ENCODE measurements around the gene SMOC1.
A peak's percentile ranks its signal among the peaks of the same experiment; 100 is the strongest.

Gene SMOC1

DNA sequence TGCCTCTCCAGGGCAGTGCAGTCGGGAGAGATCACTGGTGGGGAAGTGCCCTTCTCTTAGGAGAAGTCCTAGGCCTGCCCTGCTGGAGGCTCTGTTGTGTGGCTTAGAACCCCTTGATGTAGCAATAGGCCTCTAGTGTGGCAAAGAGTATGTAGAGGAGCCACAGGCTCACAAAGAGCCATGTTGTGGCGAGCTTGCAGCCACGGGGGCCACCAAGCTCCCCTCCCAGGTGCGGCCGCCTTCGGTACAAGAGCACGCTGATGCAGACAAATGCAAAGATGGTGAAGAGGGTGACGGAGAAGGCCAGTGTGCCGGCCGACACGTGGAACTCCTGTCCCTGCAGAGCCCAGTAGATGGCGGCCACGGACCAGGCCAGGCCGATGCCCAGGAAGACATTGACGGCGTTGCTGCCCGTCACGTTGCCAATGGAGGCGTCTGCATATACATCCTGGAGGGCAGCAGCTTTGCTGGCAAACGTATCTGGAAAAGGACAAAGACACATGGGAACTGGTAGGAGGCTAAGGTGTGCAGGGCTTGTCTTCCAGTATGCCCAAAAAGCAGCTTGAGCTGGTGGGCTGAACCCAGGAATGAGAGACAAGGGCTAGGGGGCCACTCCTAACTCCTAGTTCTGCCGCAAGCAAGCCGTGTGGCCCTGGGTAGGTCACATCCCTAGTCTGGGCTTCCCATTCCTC, 166.8 kb downstream of the SMOC1 start:
- DNase-seq: peak in 10 of 14 donors; percentile 4 to 54 (median 40)

DNA sequence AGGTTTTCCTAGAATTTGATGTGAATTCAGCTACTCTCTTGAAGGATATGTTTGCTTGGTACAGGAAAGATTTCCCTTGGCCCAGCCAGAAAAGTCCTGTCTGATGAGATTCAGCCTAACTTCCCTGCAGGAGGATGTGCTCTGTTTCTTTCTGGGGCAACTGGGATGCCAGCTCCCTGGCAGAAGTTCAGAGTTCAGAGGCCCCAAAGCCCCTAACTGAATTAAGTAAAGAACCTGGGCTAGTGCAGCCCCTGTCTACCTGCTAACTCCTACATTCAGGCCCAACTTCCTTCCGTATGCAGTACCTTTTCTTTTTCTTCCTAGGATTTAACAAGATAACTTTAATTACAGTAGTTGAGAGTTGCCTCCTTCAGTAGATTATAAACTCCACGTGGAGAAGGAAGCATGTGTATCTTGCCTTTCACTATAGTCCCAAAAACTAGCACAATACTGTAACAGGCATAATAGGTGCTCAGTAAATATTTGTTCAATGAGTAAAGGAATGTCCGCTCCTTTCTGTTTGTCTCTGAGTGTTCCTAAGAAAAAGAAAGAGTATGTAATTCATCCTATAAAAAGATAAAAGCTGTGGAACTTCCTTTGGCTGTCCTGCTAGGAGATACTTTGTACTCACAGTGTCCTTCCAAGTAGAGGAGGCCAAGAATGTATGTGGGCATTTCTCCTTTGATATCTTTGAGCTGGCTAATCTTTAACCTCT, 168.5 kb downstream of the SMOC1 start:
- no peak for DNase-seq

DNA sequence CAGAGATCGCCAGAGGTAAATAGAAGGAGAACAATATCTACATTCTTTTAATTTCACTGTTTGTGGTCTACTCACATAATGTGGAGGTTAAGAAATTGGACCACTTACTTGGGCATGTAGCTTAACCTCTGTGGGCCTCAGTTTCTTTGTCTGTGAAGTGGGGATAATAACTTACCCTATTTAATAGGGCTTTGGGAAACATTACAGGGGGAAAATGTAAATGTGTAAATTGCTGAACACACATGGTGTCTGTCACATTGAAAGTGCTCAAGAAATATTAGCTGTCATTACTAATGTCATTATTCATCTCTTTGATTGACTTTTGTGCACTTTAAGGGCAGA, 169.1 kb downstream of the SMOC1 start:
- no peak for DNase-seq

DNA sequence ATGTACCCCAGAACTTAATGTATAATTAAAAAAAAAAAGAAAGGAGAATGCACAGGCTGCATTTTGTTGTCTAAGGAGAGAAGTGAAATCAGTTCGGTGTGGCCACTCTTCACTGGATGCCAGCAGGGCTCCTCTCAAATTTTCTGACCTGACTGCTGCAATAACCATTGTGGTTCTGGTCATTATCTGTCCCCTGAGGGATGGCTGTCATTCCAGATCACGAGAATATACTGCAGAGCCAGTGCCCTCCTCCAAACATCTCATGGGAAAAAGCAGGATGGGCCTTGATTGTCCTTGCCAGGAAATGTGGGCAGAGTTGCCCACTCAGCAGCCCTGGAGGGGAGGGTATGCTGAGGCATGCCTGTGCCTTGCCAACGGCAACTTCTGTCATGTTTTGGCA, 170.4 kb downstream of the SMOC1 start:
- DNase-seq: no peak

DNA sequence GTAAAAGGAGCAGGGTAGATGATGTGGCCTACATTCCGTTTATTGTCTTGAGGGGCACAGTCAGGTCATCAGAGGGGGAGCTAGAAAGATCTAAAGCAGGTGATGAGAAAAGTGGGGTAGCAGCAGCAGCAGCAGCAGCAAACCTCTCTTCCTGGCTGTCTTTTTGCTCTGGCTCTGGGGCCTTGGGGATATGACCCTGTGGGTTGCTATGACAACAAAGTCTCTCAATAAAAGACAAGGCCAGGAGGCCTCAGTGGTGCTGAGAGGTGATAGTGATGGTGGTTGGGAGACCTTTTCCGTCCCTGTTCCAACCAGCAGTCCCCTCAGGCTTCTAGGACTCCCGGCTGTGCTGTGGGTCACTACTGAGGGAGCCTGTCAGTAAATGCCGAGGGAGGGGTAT, 170.9 kb downstream of the SMOC1 start:
- DNase-seq: no peak

DNA sequence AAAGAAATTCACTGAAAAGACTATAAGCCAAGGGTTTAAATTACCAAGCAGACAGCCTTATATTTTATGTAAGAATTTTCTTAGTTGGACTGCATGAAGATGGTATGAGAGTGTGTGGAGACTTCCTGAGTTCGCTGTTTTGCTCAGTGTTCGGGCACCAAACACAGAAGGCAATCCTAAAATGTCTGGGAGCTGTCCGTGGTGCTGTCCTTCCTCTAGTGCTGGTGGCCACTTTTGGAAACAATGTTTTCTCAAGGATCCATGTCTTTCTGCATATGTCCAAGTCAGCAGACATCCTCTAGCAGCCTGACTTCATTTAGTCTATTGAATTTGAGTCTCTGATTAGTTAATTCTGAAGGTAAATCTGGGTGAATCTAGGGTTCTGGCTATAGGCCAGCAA, 173.8 kb downstream of the SMOC1 start:
- no peak for DNase-seq

DNA sequence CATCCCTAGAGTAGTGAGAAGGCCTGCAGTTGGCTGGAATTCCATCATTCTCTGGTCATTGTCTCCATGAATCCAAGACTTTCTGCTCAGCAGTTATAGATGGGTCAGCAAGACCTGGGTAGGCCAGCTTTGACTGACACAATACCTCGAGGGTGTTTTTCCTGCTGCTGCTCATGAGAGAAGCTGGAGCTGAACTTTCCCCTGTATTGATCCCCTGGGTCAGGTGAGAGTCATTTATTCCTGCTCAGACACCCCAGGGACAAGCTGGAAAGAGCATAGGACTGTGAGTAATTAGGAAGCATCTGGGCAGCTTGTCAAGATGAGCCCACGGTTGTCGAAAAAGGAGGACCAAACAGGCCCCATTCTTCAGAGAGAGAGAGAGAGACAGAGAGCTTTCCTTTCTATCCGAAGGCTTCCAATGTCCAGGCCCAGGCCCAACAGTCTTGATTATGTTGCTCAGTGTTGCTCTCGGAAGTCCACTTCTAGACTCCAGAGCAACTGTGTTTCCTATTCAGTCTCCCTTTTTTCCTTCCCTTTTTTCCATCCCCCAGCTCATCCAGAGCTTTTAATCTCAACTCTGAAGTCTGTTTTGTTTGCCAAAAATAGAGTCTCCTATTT, 178.4 kb downstream of the SMOC1 start:
- no peak for DNase-seq

DNA sequence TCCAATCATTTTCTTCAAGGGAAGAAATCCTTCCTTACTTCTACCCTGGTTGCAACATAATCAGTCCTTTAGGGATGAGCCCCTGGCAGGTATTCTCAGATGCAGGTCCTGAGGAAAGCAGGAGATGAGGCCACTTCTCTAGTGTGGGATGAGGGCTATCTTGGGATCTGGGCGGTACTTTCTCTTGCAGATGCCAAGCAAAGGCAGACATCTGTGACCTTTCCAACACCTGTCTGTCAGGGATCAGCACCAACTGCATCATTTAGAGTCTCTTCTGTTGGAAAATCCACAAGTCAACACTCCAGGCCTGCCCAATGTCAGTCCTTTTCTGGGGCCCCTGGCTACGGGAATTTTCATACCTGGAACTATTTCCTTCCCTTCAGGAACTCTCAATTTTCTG, 180.3 kb downstream of the SMOC1 start:
- DNase-seq: no peak

DNA sequence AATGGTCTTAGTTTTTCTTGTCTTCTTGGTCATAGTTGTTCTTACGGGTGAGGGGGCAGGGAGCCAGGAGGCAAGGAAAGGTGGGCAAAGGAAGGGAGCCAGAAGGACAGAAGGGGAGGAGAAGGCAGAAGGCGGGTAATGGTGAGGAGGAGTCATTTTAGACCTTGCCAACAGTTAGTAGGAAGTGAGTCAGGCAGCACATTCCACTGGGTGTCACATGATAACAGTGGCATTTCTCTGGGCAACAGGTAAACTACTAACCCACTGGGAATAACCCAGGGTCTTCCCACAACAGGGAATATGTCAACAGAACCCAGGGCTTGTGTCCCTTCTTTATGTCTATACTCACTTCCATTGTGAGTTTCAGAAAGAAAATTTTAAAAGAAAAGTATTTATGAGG, 181.9 kb downstream of the SMOC1 start:
- DNase-seq: no peak

DNA sequence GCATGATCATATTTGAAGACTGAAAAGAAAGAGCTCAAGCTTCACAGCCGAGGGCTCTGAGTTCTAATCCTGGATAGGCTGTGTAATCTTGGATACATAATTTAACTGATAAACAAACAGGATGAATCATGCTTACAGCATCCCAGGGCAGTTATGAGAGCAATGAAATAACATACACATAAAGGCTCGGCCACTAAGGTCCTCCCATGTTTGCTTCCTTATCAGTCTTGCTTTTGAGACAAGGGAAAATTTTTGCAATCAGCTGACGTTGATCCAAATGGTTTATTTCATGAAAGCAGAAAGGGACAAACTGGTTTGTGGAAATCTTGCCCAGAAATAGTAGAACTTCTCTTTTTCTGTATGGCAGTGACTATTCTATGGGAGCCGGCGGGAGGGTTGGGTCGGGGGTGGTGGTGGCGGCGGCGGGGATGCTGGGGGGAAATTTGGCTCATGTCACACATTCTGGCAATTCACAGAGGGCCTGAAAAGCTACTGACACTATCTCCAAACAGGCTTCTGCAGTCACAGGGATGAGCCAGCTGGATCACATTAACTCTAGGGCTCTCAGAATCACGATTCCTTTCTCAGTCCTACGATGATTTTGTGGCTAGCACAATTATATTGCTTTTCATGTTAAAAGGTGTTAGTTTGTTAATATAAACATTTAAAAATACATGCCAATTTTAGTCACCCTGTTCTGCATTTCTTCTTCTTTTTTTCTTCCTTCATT, 185.1 kb downstream of the SMOC1 start:
- DNase-seq: no peak

DNA sequence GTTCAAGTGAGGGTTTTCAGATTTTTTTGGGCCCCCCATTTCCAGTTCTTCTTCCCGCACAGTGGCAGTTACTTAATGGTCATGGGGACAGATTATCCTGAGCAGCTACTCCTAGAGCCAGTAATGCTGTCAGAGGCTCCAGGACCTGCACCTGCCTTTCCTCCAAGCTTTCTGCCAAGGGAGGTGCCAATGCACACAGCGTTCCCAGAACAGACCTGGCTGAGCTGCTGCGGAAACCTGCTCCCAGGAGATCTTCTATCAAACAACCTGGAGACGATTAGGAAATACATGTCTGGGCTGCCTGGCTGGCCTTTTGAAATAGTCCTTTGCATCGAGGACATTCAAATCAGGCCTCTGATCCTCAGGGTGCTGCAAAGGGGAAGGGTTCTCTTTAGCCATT, 188.6 kb downstream of the SMOC1 start:
- no peak for DNase-seq

DNA sequence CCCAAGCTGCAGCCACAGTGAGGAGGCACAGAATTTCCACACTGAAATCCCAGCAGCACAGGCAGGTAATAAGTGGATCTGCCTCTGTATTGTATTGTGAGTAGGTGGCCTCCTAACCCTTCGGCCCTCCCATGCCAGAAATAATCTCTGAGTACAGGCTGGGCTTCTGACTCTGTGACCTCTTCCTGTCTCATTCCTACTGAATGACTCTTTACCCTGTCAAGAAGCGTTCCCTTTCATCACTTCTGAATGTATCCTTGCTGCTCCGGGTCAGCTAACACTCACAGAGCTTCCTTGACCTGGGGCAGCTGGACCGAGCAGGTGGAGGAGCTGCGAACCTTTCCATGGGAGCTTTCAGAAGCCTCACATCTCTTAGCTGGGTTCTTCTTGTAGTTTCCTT, 190.0 kb downstream of the SMOC1 start:
- no peak for DNase-seq

DNA sequence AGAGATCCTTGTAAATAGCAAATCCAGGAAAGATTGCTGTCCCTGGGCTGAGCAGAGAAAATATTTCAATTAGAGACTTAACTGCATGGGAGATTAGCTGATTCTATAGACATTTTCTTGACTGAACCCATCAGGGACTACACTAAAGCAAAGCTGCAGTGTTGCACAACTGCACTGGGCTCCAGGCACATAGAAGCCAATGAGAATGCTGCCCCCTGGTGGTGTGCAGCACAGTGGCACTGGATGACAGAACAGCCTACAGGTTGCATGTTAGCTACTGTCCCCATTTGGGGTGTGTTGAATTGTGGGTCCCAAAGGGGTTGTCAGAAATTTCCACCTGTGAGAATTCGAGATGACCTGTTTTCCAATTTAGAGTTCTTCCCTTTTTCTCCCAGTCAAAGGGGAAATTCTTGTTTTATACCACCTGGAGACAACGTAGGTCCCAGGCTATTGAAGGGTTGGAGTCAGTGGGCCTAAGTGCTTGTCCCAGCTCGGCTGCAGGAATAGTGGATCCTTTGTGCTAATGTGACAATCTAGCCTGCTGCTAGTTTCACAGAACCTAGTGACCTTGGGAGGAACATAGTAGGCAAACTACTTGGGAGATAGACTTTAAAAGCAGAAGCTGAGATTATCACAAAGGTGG, 194.8 kb downstream of the SMOC1 start:
- peak in 8 of 14 donors; percentile 1 to 61 (median 14) for DNase-seq

DNA sequence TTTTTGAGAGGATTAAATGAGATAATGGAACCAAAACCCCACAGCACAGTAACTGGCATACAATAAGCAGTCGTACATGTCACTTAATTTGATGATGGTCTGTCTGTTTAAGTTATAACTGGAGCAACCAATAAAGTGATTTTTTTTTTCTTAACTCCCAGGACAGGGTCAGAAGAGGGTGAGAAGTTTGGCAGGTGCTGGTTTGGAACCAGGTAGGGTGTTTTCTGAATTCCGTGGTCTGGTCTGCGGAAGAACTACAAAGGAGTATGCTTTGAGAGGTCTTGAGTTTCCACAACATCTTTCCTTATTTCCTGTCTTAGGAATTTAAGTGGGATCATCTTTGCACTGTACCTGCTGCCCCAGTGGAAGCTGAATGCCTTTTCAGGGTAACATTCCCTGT, 197.8 kb downstream of the SMOC1 start:
- no peak for DNase-seq

DNA sequence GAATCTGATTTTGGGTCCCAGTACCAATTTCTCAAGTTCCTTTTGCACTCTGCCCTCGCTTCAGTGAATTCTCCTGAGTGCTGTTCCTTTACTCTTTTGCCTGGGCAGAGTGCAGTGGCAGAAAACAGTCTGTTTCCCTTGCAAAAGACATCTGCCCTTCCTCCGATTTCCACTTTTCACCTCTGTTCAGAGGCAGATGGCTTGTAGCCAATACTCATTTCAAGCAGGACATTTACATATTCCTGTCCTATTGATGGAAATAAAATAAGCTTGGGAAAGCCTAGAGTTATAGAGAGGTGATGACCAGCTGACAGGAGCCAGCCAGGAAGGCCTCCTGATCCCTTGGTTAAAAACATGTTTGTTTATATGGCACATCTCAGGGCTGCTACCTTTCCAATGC, 198.5 kb downstream of the SMOC1 start:
- no peak for DNase-seq

DNA sequence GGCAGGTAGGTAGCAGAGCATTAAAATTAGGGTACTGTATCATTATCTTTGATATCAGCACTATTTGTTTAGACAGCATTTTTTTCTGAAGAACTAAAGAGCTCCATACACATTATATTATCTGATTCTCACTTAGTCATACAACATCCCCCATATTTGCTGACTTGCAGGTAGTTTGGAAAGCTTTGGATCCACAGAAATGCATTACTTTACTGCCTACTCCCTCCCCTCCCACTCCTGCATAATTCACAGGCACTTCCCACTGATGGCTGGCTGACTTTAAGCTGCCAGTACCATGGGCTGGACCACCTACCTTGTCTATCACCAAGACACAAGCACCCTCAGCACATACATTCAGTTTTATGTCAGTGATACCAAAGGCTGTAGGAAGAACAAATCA, 199.1 kb downstream of the SMOC1 start:
- DNase-seq: no peak

DNA sequence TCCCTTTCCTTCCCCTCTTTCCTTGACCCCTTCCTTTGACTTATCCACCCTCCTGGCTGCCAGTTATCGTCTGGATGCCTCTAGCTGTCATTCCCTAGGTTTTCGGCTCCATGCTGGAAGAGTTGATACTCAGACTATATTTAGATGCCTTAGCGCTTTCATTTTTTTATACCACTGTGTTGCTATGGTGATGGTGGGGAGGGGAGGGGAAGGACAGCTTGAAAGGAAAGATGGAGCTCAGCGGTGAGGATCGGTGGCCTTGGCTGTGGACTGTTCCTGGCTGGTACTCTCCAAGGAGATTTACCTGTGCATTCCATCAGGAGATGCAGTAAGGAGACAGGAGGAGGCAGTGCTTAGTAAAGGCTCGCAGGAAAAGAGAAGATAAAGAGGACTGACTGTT, 200.9 kb downstream of the SMOC1 start:
- DNase-seq: peak in 1 of 14 donors; percentile 70
